GM19438 (cell line): ENCODE data around the gene HSPB9.

Experiments
- ATAC-seq: cut with Tn5 transposase; IDR thresholded peaks from one replicate; pipeline ENCODE4 v1.9.1; 2021; ENCODE audit warnings: low read depth; ENCODE audit not compliant: unreplicated experiment

Gene HSPB9, protein sequence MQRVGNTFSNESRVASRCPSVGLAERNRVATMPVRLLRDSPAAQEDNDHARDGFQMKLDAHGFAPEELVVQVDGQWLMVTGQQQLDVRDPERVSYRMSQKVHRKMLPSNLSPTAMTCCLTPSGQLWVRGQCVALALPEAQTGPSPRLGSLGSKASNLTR

GRCh38 chr17:42122371-42123303 lies at the start of gene HSPB9:
Gene HSPB9, plus strand, starts transcription at chr17:42122804. Its CDS starts 47 bp downstream, at chr17:42122851.
- ATAC-seq = no peak

DNA sequence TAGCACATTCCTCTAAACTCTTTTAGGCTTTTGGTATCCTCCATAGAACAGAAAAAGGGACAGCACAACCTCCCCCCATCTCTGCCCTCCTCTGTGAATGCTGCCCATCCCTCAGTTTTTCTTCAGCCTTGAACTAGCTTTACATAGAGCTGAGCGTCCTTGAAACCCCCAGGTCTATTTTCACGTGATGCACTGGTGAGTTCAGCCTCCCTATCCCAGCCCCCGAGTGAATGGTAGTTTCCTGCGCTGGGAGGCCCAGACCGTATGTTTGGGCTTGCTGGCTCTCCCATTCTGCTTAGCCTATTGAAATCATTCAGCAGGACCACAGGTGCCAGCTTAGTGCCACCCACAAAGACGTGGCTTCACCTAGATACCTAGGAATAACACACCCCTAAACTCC lies 46.8 kb upstream of the HSPB9 start:
- no peak for ATAC-seq

DNA sequence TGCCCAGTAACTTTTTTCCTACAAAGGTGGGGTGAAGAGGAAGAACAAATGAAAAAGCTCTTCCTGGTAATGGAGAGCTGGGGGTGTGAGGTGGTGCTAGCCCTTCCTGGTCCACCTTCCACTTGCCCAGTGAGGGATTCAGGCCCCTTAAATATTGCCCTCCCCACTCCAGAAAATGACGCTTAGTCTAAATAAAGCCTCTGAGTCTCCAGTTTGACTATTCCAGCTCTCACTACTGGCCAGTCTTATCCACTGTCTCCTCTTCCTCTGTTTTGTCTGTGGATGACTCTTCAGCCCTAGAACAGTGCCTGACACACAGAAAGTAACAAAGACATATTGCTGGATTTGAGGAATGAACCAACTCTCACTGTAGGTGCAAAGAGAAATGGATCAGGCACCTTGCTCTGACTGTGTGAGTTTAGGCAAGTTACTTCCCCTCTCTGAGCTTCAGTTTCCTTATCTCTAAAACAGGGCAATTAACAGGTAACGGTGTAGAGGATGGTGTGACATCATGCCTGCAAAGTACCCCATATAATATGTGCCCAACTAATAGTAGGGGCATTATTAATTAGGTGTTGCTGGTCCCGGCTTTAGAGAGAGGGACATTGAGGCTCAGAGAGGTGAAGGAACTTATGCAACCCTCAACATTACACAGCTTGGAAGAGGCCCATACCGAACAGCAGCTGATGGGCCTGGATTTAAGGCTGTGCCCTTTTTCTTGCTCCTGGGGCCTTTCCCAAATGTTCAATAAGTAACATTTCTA lies 45.6 kb upstream of the HSPB9 start:
- ATAC-seq = no peak

- ATAC-seq = no peak
These were observed 44.8 kb upstream of the HSPB9 start for GRCh38 chr17:42077755-42078154.

DNA sequence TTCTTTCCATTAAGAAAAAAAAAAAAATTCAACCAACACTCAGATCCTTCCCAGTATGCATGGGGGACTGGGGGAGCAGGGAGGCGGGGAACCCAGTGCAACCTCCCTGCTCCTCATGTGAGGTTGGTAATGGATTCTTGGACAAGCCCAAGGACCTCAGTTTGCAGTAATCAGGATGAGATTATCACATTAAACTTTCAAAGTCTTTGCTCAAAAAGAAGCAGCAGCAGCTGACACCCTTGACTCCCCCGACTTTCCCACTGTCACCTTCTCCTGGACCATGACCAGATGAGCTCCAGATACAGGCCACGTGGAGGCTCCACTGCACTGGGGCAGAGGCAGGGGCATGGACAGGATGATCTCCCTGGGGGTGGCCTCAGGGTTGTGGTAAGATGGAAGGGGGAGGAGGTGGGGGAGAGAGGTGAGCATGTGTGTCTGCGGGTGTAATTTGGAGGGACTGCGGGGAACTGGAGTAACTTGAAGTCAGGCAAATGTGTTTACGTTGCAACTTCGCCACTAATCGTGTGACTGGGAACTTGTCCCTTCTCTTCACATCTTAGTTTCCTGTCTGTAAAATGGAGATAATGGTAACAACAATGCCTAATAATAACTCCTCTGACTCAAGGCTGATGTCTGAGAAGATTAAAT lies 44.1 kb upstream of the HSPB9 start:
- ATAC-seq = no peak

DNA sequence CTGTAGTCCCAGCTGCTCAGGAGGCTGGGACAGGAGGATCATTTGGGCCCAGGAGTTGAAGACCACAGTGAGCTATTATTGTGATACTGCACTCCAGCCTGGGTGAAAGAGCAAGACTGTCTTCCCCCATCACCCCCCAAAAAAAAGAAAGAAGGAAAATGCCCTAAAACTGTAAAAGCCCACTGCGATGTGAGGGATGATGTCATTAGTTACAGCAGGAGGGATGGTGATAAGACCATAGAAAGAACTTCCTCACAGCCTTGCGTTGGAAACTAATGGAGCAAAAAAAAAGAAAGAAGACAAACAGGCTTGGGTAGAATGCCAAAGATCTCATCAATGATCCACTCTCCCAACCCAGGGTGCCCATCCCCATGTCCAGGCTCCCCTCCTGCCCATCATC lies 43.1 kb upstream of the HSPB9 start:
- no peak for ATAC-seq

GRCh38 chr17:42081516-42082129 lies 41.0 kb upstream of the HSPB9 start:
- no peak for ATAC-seq

DNA sequence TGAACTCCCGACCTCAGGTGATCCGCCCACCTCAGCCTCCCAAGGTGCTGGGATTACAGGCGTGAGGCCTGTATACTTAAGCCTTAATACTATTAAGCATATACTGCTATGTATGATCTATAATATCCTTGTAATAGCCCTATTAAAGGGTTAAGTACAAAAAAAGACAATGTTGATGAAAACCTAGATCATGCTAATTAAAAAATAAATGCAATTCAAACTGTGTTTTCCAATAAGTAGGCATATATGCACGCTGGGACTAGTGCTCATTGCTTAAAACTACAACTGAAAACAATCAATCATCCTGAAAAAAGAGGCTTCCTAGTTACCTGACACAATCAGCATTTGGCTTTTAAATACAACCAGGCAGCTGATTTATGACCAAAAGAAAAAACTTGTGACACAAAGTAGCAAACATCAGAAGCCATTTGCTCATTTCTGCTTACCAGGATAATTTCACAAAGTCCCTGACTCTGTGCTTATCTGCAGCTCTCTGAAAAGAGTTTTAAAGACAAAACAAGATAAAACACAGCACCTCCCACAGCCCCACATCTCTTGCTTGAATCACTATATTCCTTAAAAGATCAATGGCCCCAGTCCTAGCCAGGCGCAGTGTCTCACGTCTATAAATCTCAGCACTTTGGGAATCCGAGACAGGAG lies 35.4 kb upstream of the HSPB9 start:
- no peak for ATAC-seq

GRCh38 chr17:42087736-42088705 lies 34.6 kb upstream of the HSPB9 start:
- no peak for ATAC-seq

- ATAC-seq = no peak
These were observed 33.9 kb upstream of the HSPB9 start for GRCh38 chr17:42088736-42089135.

GRCh38 chr17:42090964-42091790 lies 31.4 kb upstream of the HSPB9 start:
- no peak for ATAC-seq

- ATAC-seq = no peak
These were observed 29.7 kb upstream of the HSPB9 start for GRCh38 chr17:42092939-42093338.

GRCh38 chr17:42094375-42095069 lies 28.1 kb upstream of the HSPB9 start:
- ATAC-seq = no peak

DNA sequence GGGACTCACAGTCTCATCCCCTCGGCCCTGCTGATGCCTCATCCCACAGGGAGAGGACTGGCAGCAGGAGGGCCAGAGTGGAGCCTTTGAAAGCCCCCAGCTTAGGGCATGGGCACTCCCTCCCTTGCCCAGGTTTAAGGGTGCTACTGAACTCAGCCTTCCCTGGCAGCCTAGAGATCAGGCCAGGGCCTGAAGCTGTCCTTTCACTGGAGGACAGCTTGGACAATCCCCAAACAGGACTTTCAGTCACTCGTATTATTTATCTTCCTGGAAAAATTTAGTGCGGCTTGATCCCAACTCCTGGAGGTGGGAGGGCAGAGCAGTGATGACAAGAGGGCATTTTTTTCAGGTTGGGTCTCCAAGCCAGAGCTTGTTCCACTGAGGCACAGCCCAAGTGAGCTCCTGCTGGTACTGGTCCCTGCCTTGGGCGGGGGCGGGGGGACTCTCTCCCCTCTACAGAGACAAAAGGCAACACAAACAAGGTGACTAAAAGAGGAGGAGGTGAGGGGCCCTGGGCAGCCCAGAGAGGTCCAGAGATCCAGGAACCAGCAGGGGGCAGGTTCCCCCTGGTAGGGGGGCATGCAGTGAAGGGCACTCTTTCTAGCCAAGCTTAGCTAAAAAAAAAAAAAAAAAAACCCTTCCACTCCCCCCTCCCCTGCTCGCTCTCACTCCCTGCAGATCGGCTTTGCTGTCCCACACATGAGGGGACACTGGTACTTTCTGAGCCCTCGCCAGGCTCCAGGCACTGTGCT lies 26.1 kb upstream of the HSPB9 start:
- no peak for ATAC-seq

DNA sequence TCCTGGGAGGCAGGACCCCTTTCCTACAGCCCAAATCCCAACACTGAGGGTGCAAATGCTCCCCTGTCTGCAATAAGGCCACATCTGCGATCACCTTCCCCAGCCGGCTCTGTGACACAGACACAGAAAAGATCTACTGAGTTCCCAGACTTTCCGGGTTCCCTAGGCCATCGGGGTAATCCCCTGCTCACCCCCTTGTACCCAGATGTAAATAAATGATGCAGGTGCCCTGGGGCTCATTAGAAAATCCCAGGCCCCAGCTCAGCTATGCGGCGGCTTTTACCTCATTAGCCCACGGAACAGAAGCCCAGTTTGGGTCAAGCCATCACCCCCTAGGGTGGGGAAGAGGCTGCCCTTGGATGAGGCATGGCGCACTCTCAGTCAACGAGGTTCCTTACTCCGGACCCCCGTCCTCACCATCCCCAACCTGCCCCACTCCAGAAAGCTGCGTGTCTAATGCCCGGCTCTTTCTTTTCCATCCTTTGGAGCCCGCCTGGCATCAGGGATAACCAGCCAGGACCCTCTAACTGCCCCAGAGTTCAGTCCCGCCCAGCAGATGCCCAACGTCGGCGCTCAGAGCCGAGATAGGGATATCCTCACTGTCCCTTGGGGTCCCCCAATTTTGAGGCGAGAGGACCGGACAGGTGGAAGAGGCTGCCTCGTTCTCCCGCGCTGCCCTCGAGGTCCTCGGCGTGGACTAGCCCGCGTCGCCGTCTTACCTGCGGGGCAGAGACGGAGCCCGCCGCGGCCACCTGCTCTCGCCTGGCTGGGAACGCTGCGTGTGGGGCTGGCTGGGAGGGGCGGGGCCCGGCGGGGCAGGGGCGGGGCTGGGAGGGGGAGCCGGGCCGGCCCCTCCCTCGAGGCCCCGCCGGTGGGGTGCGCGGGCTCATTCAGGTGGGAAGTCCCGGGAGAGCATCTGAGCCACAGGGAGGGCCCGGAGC lies 24.6 kb upstream of the HSPB9 start, which contains the start of gene ZNF385C:
Gene ZNF385C (minus strand): TSS at position 783 of the 941 bp plus-strand sequence. CDS start 35,417 bp downstream, outside the sequence.
- ATAC-seq = no peak
